Mesendoderm (in vitro differentiated cells): ENCODE results near the gene TMEM232.
"Not testable (repeated sequence)": the region's sequence is repeated elsewhere in the genome, so short reads cannot be mapped to it uniquely, and the experiment has no call there.

ENCODE experiments used
- DNase-seq: peaks from one replicate; pipeline ENCODE4 v3.0.0; 2013
- H2AK5ac ChIP-seq: 2 replicates; pipeline ENCODE4 v1.6.1; 2013; ENCODE audit warnings: low read length, inconsistent platforms
- H2BK120ac ChIP-seq: 2 replicates; pipeline ENCODE4 v1.6.1; 2013; ENCODE audit warnings: low read depth, mild to moderate bottlenecking, low read length, moderate library complexity, mixed read lengths
- H2BK15ac ChIP-seq: replicated peaks from 2 replicates; pipeline ENCODE4 v1.6.1; 2013; ENCODE audit warnings: low read depth, mild to moderate bottlenecking, moderate library complexity
- H2BK5ac ChIP-seq: 2 replicates; pipeline ENCODE4 v1.6.1; 2013; ENCODE audit warnings: low read length, inconsistent platforms
- H3K18ac ChIP-seq: 2 replicates; pipeline ENCODE4 v1.6.1; 2013; ENCODE audit warnings: mild to moderate bottlenecking, low read length, mixed read lengths
- H3K23ac ChIP-seq: one replicate; pipeline ENCODE4 v1.6.1; 2013; ENCODE audit warnings: low read length
- H3K27ac ChIP-seq: 2 replicates; pipeline ENCODE4 v1.5.1; 2013; ENCODE audit warnings: low read depth, mild to moderate bottlenecking, inconsistent platforms, low read length, moderate library complexity
- H3K27me3 ChIP-seq: 2 replicates; pipeline ENCODE4 v1.6.1; 2013; ENCODE audit warnings: low read length, control low read depth, mild to moderate bottlenecking, inconsistent platforms; ENCODE audit not compliant: insufficient read depth, poor library complexity
- H3K36me3 ChIP-seq: 2 replicates; pipeline ENCODE4 v1.6.1; 2013; ENCODE audit warnings: low read length, inconsistent platforms; ENCODE audit not compliant: control insufficient read depth, insufficient read depth
- H3K4ac ChIP-seq: one replicate; pipeline ENCODE4 v1.6.1; 2013; ENCODE audit warnings: low read depth, mild to moderate bottlenecking, low read length, moderate library complexity
- H3K4me1 ChIP-seq: 2 replicates; pipeline ENCODE4 v1.6.1; 2013; ENCODE audit warnings: low read depth, low read length, inconsistent platforms; ENCODE audit not compliant: control insufficient read depth
- H3K4me2 ChIP-seq: 2 replicates; pipeline ENCODE4 v1.6.1; 2013; ENCODE audit warnings: low read length
- H3K4me3 ChIP-seq: 2 replicates; pipeline ENCODE4 v1.5.1; 2013; ENCODE audit warnings: mild to moderate bottlenecking, low read length
- H3K56ac ChIP-seq: one replicate; pipeline ENCODE4 v1.6.1; 2013; ENCODE audit warnings: low read length
- H3K79me1 ChIP-seq: 2 replicates; pipeline ENCODE4 v1.6.1; 2013; ENCODE audit warnings: low read length, inconsistent platforms
- H3K79me2 ChIP-seq: 2 replicates; pipeline ENCODE4 v1.6.1; 2013; ENCODE audit warnings: mild to moderate bottlenecking, low read length; ENCODE audit not compliant: control insufficient read depth, insufficient read depth
- H3K9ac ChIP-seq: 2 replicates; pipeline ENCODE4 v1.6.1; 2013; ENCODE audit warnings: low read length, inconsistent platforms
- H4K5ac ChIP-seq: one replicate; pipeline ENCODE4 v1.6.1; 2013; ENCODE audit warnings: low read length
- H4K8ac ChIP-seq: one replicate; pipeline ENCODE4 v1.6.1; 2013; ENCODE audit warnings: low read depth, mild to moderate bottlenecking, control low read depth, low read length, moderate library complexity
- WGBS: extraction: QIAGEN DNeasy Blood & Tissue Kit; methylation state at CpG from one replicate; pipeline ENCODE4 v1.1.7; 2013; ENCODE audit warnings: low lambda C conversion rate, missing lambda C conversion rate; ENCODE audit not compliant: insufficient coverage; ENCODE audit errors: extremely low coverage; 5-methylcytosine and 5-hydroxymethylcytosine counted together

Gene TMEM232

DNA sequence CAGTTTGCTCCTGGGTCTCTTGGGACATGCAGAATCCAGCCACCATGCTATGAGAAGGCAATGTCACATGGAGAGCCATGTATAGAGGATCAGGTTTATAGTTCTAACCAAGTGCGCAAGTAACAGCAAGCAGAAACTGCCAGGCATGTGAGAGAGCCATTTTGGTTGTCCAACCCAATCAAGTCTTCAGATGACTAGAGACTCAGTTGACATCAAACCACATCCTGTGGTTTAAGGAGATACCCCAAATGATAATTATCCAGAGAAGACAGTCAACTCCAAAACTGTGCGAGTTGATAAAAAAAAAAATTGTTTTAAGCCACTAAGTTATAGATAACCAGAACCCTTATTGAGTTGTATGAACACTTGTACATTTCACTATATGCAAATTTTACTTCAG is 40.2 kb downstream of the TMEM232 start:
- Histone ChIP-seq H3K56ac (no peak overlapping the region), H3K4me2 (no peak overlapping the region), H3K4me1 (no peaks in the 10 kb centered on the region), H4K8ac (no peak overlapping the region), H2BK5ac (no peak overlapping the region), H2AK5ac (no peak overlapping the region), H3K27me3 (no peaks in the 10 kb centered on the region), H3K4me3 (no peak overlapping the region), H3K27ac (no peak overlapping the region), H3K4ac (no peak overlapping the region), H3K79me2 (no peaks in the 10 kb centered on the region), H4K5ac (no peak overlapping the region), H3K36me3 (no peaks in the 10 kb centered on the region), H3K18ac (no peak overlapping the region), H3K9ac (no peak overlapping the region), H3K79me1 (no peaks in the 10 kb centered on the region), H2BK15ac (no peak overlapping the region), H3K23ac (no peak overlapping the region), H2BK120ac (no peak overlapping the region)
- DNase-seq = no peak
- WGBS = no CpG with 5 or more reads among the region's 2 CpGs

DNA sequence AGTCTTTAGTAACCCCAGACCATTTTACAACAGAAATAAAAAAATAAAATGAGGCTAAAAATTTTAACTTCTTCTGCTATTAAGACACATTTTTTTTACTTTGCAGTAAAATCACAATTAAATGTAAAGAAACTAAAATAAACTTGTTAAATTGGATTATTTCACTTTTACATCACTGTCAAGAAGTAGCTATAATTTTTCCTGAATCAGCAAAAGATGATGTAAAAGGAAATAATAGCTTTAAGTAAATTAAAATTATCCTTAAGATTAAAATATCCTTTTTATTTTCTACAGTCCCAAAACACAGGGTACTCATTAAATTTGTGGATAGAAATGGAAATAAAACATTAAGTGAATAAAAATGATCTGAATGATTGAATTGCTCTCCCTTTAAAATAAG is 44.5 kb downstream of the TMEM232 start:
- Histone ChIP-seq H3K79me2 (no peaks in the 10 kb centered on the region), H3K18ac (no peak overlapping the region), H2BK15ac (no peak overlapping the region), H3K4me1 (no peaks in the 10 kb centered on the region), H4K8ac (no peak overlapping the region), H3K9ac (no peak overlapping the region), H2BK120ac (no peak overlapping the region), H2AK5ac (no peak overlapping the region), H3K79me1 (no peaks in the 10 kb centered on the region), H3K56ac (no peak overlapping the region), H3K27me3 (no peaks in the 10 kb centered on the region), H3K23ac (no peak overlapping the region), H2BK5ac (no peak overlapping the region), H3K4me2 (no peak overlapping the region), H3K4me3 (no peak overlapping the region), H4K5ac (no peak overlapping the region), H3K4ac (no peak overlapping the region), H3K36me3 (no peaks in the 10 kb centered on the region), H3K27ac (no peak overlapping the region)
- DNase-seq = no peak

DNA sequence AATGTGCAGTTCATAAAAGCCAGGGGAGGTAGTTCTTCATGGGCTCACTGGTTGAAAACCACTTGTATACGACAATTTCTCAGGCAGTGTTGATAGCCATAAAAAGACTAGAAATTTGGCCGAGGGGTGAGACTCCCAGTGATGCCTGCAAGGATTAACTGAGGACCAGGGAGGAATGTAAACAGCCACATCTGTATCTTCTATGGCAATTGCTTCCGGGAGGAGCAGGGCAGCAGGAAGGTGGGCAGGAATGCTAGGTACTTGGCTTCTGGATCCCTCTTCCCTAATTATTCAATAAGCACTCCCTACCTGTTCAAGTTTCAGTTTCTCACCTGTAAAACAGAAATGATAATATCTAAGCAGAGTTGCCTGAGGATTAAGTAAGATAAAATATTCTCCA is 45.4 kb downstream of the TMEM232 start:
- Histone ChIP-seq H3K36me3 (no peaks in the 10 kb centered on the region), H3K4me3 (no peak overlapping the region), H2AK5ac (no peak overlapping the region), H3K23ac (no peak overlapping the region), H3K9ac (no peak overlapping the region), H3K27me3 (no peaks in the 10 kb centered on the region), H3K4me2 (no peak overlapping the region), H3K4ac (no peak overlapping the region), H3K79me2 (no peaks in the 10 kb centered on the region), H4K5ac (no peak overlapping the region), H4K8ac (no peak overlapping the region), H3K79me1 (no peaks in the 10 kb centered on the region), H3K4me1 (no peaks in the 10 kb centered on the region), H3K18ac (no peak overlapping the region), H2BK5ac (no peak overlapping the region), H2BK120ac (no peak overlapping the region), H3K27ac (no peak overlapping the region), H3K56ac (no peak overlapping the region), H2BK15ac (no peak overlapping the region)
- no CpG with 5 or more reads among the region's 3 CpGs for WGBS
- no peak for DNase-seq

DNA sequence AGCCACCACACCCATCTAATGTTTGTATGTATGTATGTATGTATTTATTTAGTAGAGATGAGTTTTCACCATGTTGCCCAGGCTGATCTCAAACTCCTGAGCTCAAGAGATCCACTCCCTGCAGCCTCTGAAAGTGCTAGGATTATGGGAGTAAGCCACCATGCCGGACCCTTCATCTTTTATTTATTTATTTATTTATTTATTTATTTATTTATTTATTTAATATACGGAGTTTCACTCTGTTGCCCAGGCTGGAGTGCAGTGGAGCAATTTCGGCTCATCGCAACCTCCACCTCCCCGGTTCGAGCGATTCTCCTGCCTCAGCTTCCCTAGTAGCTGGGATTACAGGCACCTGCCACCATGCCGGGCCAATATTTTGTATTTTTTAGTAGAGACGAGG is 49.9 kb downstream of the TMEM232 start:
- H3K4me3 ChIP-seq, H3K4me2 ChIP-seq, H3K4ac ChIP-seq, H3K79me1 ChIP-seq, H3K27me3 ChIP-seq, H3K56ac ChIP-seq, H4K8ac ChIP-seq, H2AK5ac ChIP-seq, H3K79me2 ChIP-seq, H3K27ac ChIP-seq, H2BK120ac ChIP-seq, H3K4me1 ChIP-seq, H4K5ac ChIP-seq, H3K9ac ChIP-seq, H2BK5ac ChIP-seq, H2BK15ac ChIP-seq, H3K36me3 ChIP-seq, DNase-seq, H3K18ac ChIP-seq, H3K23ac ChIP-seq: not testable (repeated sequence)
- WGBS = no CpG with 5 or more reads among the region's 9 CpGs

DNA sequence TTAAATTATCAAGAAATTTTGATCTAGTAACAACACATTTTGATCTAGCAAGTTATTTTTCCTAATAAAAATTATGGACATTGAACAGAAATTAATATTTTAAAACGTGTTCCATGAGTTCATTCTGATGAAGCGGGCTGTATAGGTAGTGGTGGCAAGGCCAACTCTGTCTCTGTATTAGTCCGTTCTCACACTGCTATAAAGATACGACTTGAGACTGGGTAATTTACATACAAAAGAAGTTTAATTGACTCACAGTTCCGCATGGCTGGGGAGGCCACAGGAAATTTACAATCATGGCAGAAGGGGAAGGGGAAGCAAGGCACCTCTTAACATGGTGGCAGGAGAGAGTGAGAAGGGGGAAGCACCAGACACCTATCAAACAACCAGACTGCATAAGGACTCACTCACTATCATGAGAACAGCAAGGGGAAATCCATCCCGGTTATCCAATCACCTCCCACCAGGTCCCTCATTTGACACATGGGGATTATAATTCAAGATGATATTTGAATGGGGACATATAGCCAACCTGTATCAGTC is 61.2 kb downstream of the TMEM232 start:
- Histone ChIP-seq H4K8ac (no peak overlapping the region), H3K9ac (no peak overlapping the region), H3K4me2 (no peak overlapping the region), H3K4me1 (no peaks in the 10 kb centered on the region), H3K36me3 (no peaks in the 10 kb centered on the region), H3K79me2 (no peaks in the 10 kb centered on the region), H2BK15ac (no peak overlapping the region), H2AK5ac (no peak overlapping the region), H3K23ac (no peak overlapping the region), H4K5ac (no peak overlapping the region), H2BK120ac (no peak overlapping the region), H3K4me3 (no peak overlapping the region), H3K18ac (no peak overlapping the region), H3K27ac (no peak overlapping the region), H2BK5ac (no peak overlapping the region), H3K4ac (no peak overlapping the region), H3K79me1 (no peaks in the 10 kb centered on the region), H3K27me3 (no peaks in the 10 kb centered on the region), H3K56ac (no peak overlapping the region)
- no CpG with 5 or more reads among the region's 6 CpGs for WGBS
- DNase-seq = peak; percentile 48

DNA sequence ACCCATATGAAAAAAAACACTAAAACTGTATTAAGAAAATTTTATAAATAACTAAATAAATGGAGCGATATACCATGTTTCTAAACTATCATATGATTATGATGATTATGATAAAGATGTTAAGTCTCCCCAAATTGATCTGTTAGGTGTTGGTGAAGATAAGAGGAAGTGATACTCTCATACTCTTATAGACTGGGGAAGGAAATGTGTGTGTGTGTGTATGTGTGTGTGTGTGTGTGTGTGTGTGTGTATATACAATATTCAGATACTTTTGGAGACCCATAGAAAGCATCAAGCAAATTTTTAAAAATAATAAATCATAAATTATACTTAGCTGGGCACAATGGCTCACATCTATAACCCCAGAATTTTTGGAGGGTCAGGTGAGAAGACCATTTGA is 62.9 kb downstream of the TMEM232 start:
- Histone ChIP-seq H3K4ac (no peak overlapping the region), H3K36me3 (no peaks in the 10 kb centered on the region), H3K23ac (no peak overlapping the region), H2AK5ac (no peak overlapping the region), H2BK15ac (no peak overlapping the region), H3K79me2 (no peaks in the 10 kb centered on the region), H2BK120ac (no peak overlapping the region), H3K27ac (no peak overlapping the region), H3K4me3 (no peak overlapping the region), H2BK5ac (no peak overlapping the region), H4K5ac (no peak overlapping the region), H3K56ac (no peak overlapping the region), H3K27me3 (no peaks in the 10 kb centered on the region), H4K8ac (no peak overlapping the region), H3K79me1 (no peaks in the 10 kb centered on the region), H3K18ac (no peak overlapping the region), H3K4me1 (no peaks in the 10 kb centered on the region), H3K9ac (no peak overlapping the region), H3K4me2 (no peak overlapping the region)
- WGBS = no CpG with 5 or more reads among the region's 1 CpG
- no peak for DNase-seq
